Thyroid gland (tissue), 4 donors: Measurements from ENCODE around the gene CRAMP1. TPM values are rescaled to one million over a fixed set of nuclear protein-coding genes. Genes with fewer than 3 reads are reported as not detected.

Source experiments
- DNase-seq, 2 donors: peaks; one replicate each; pipeline ENCODE4 v3.0.0-alpha.2; 2019
- H3K27ac ChIP-seq, 3 donors: fragments of 200-600 bp; sonication (generic); 1 replicate in 2 of 3; 2 replicates in 1 of 3; pipeline ENCODE4 v1.5.1; 2016 to 2019; ENCODE audit warnings: mild to moderate bottlenecking in 1 of 3, moderate library complexity in 1 of 3
- H3K27me3 ChIP-seq: fragments of 200-600 bp; sonication (generic); one replicate; pipeline ENCODE4 v1.5.1; 2019
- H3K36me3 ChIP-seq, 2 donors: fragments of 200-600 bp; sonication (generic); one replicate each; pipeline ENCODE4 v1.5.1; 2016 to 2019
- H3K4me1 ChIP-seq, 2 donors: fragments of 200-600 bp; sonication (generic); one replicate each; pipeline ENCODE4 v1.5.1; 2017 to 2019
- H3K4me3 ChIP-seq, 3 donors: fragments of 200-600 bp; sonication (generic); replicated peaks in 1 of 3; 1 replicate in 2 of 3; 2 replicates in 1 of 3; pipeline ENCODE4 v1.5.1; 2016; ENCODE audit warnings: mild to moderate bottlenecking in 1 of 3
- H3K9me3 ChIP-seq: fragments of 200-600 bp; sonication (generic); one replicate; pipeline ENCODE4 v1.5.1; 2017
- POLR2A ChIP-seq, 2 donors: fragments of 450-650 bp; IDR thresholded peaks; one replicate each; pipeline ENCODE4 v1.6.1; 2017; ENCODE audit warnings: antibody characterized with exemption in 2 of 2, mild to moderate bottlenecking in 2 of 2, moderate library complexity in 1 of 2
- WGBS, 2 donors: methylation state at CpG; one replicate each; pipeline ENCODE4 v1.1.5; 2017; 5-methylcytosine and 5-hydroxymethylcytosine counted together
- intact Hi-C: fragments of 100-400 bp; cut with DNase I; formaldehyde crosslinking; loops from one replicate; pipeline ENCODE4 v1.15.1; 2023
- total RNA-seq, 4 donors: library from RNA; depleted of rRNA; stranded (reverse); fragments of >200 nt; gene quantifications; one replicate each; pipeline ENCODE4 v1.2.3, GENCODE V29; 2016
- TF ChIP-seq, protein P1 (sequence below), 6 experiments: fragments of 200-600 bp in 3 of 6; fragments of 450-650 bp in 3 of 6; sonication (generic) in 3 of 6; IDR thresholded peaks; one replicate each; pipeline ENCODE4 v1.5.1; 2016 to 2019; ENCODE audit warnings: antibody characterized with exemption in 6 of 6, mild to moderate bottlenecking in 2 of 6, inconsistent platforms in 1 of 6, moderate library complexity in 1 of 6

Gene CRAMP1
- total RNA-seq, 4 donors from 2014 or later = 11.0 to 20.8 (median 15.6) TPM

DNA sequence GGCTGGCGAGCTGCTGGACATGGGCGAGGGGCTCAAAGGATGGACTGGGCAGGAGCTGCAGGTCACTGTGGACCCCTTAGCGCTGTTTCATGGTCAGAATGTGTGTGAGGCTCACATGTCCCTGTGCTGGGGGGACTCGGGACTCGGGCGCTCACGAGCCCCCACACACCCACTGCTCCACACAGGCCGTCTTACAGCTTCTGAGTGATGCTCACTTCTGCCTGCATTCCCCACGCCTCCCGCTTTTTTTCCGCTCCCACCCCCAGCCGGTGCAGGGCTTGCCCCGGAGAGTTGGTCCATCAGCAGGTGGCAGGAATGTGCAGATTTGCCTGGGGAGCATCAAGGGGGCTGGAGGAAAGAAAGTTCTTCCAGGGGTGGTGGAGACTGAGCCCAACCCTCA is 45.7 kb downstream of the CRAMP1 start:
- Histone ChIP-seq H3K9me3 (no peaks in the 10 kb centered on the region), H3K27me3 (no peaks in the 10 kb centered on the region), H3K36me3 (peaks cover 56 to 75% of the 10 kb centered on the region in 2 donors), H3K4me1 (no peaks in the 10 kb centered on the region), H3K27ac (no peak overlapping the region), H3K4me3 (no peak overlapping the region)
- TF ChIP-seq, protein P1, sequence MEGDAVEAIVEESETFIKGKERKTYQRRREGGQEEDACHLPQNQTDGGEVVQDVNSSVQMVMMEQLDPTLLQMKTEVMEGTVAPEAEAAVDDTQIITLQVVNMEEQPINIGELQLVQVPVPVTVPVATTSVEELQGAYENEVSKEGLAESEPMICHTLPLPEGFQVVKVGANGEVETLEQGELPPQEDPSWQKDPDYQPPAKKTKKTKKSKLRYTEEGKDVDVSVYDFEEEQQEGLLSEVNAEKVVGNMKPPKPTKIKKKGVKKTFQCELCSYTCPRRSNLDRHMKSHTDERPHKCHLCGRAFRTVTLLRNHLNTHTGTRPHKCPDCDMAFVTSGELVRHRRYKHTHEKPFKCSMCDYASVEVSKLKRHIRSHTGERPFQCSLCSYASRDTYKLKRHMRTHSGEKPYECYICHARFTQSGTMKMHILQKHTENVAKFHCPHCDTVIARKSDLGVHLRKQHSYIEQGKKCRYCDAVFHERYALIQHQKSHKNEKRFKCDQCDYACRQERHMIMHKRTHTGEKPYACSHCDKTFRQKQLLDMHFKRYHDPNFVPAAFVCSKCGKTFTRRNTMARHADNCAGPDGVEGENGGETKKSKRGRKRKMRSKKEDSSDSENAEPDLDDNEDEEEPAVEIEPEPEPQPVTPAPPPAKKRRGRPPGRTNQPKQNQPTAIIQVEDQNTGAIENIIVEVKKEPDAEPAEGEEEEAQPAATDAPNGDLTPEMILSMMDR (IDR thresholded peaks at IDR 0.05) = no peak
- no peak for TF ChIP-seq POLR2A (IDR thresholded peaks at IDR 0.05)
- DNase-seq = no peak
- intact Hi-C loops = no loop called here
- 95 to 97% methylated on average over 13 of the region's 13 CpGs for WGBS, 2 donors

DNA sequence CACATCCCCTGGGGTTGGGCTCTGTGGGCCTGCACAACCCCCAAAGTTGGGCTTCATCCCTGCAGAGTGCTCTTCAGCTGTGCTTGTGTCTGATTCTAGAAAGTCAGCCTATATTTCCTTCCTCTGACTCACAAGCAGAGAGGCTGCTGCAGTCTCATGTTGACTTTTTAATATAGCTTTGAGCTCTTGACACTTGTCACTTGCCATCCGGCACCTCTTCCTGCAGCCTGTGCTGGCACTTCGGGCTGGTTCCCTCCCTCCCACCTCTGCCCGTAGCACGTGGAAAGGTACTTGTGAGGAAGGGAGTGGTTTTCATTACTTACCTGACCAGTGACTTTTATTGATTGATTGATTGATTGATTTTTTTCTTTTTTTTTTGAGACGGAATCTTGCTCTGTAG is 46.9 kb downstream of the CRAMP1 start:
- intact Hi-C loops = no loop called here
- Histone ChIP-seq H3K27ac (no peak overlapping the region), H3K27me3 (no peaks in the 10 kb centered on the region), H3K36me3 (peaks cover 59 to 79% of the 10 kb centered on the region in 2 donors), H3K4me1 (no peaks in the 10 kb centered on the region), H3K9me3 (no peaks in the 10 kb centered on the region), H3K4me3 (no peak overlapping the region)
- 89 to 96% methylated on average over 5 of the region's 5 CpGs for WGBS, 2 donors
- DNase-seq = no peak
- TF ChIP-seq, protein P1 (IDR thresholded peaks at IDR 0.05) = no peak
- TF ChIP-seq POLR2A (IDR thresholded peaks at IDR 0.05) = no peak

DNA sequence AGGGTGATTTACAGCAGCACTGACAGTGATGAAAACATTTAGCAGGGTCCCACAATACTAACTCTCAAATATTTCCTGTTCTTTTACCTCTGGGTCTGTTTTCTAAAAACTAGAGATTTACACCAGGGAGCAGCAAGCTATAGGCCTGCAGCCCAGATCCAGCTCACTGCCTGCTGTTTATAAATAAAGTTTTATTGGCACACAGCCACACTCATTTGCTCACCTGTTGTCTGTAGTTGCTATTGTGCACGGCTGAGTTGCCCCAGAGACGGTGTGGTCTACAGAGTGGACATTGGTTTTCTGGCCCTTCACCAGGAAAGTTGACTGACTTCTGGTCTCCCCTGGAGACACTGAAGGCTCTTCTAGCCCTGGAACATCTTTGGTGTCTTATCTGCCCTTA is 49.7 kb downstream of the CRAMP1 start:
- Histone ChIP-seq H3K36me3 (peaks cover 56 to 83% of the 10 kb centered on the region in 2 donors), H3K4me1 (no peaks in the 10 kb centered on the region), H3K27ac (no peak overlapping the region), H3K27me3 (no peaks in the 10 kb centered on the region), H3K4me3 (no peak overlapping the region), H3K9me3 (no peaks in the 10 kb centered on the region)
- intact Hi-C loops = no loop called here
- no peak for TF ChIP-seq POLR2A (IDR thresholded peaks at IDR 0.05)
- TF ChIP-seq, protein P1 (IDR thresholded peaks at IDR 0.05) = no peak
- 85 to 92% methylated on average over 2 of the region's 2 CpGs for WGBS, 2 donors
- no peak for DNase-seq

DNA sequence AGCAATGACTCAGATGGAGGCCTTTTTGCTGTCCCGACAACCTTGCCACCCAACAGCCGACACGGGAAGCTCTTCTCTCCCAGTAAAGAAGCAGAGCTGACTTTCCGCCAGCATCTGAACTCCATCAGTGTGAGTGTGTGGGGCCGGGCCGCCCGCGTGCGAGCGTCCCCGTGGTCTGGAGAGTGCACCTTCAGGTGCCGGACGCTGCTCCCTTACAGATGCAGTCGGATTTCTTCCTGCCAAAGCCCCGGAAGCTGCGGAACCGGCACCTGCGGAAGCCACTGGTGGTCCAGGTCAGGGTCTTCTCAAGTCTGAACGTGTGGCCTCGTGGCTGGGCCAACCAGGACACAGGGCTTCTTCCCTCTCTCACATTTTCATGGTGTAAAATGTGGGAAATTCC is 50.4 kb downstream of the CRAMP1 start:
- intact Hi-C loops = no loop called here
- Histone ChIP-seq H3K9me3 (no peaks in the 10 kb centered on the region), H3K4me3 (no peak overlapping the region), H3K4me1 (no peaks in the 10 kb centered on the region), H3K36me3 (peaks cover 58 to 86% of the 10 kb centered on the region in 2 donors), H3K27me3 (no peaks in the 10 kb centered on the region), H3K27ac (no peak overlapping the region)
- no peak for DNase-seq
- TF ChIP-seq, protein P1 (IDR thresholded peaks at IDR 0.05) = no peak
- TF ChIP-seq POLR2A (IDR thresholded peaks at IDR 0.05) = no peak
- WGBS, 2 donors = 94 to 95% methylated on average over 20 of the region's 20 CpGs

DNA sequence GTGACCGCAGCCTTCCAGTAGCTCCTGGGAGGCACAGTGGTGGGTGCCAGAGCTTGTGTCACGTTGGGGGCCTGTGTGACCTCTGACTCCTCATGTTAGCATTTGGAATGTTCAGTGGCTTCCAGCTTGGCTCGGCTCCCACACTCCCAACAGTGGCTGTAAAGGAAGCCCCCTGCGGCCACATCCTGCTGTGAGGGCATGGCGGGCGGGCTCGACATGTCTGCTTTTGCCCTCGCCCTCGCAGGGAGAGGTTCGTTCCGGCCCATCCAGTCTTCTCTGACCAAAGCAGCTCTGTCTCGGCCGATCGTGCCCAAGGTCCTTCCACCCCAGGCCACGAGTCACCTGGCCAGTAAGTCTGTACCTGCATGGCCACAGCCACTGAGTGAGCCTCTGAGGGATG is 53.7 kb downstream of the CRAMP1 start:
- no peak for TF ChIP-seq POLR2A (IDR thresholded peaks at IDR 0.05)
- TF ChIP-seq, protein P1 (IDR thresholded peaks at IDR 0.05) = no peak
- Histone ChIP-seq H3K4me1 (no peaks in the 10 kb centered on the region), H3K27me3 (no peaks in the 10 kb centered on the region), H3K36me3 (peaks cover 76 to 95% of the 10 kb centered on the region in 2 donors), H3K27ac (no peak overlapping the region), H3K4me3 (no peak overlapping the region), H3K9me3 (no peaks in the 10 kb centered on the region)
- WGBS, 2 donors = 89 to 93% methylated on average over 13 to 15 of the region's 15 CpGs
- no peak for DNase-seq
- intact Hi-C loops = no loop called here
